Mammary epithelial cell (primary cell): ENCODE data around the gene ZNF846.

Experiments
- CTCF ChIP-seq, 2 donors: IDR thresholded peaks in 1 of 2; conservative IDR thresholded peaks in 1 of 2; 2 replicates each; pipeline ENCODE4 v1.5.1; 2011 to 2012; ENCODE audit warnings: inconsistent platforms in 2 of 2, low read length in 2 of 2, mild to moderate bottlenecking in 2 of 2, control low read depth in 1 of 2, low read depth in 1 of 2; ENCODE audit not compliant: insufficient read depth in 1 of 2; ENCODE audit errors: extremely low read depth in 1 of 2
- EZH2 ChIP-seq: IDR thresholded peaks from 2 replicates; pipeline ENCODE4 v1.6.1; 2012; ENCODE audit warnings: low read length, inconsistent platforms, borderline replicate concordance

DNA sequence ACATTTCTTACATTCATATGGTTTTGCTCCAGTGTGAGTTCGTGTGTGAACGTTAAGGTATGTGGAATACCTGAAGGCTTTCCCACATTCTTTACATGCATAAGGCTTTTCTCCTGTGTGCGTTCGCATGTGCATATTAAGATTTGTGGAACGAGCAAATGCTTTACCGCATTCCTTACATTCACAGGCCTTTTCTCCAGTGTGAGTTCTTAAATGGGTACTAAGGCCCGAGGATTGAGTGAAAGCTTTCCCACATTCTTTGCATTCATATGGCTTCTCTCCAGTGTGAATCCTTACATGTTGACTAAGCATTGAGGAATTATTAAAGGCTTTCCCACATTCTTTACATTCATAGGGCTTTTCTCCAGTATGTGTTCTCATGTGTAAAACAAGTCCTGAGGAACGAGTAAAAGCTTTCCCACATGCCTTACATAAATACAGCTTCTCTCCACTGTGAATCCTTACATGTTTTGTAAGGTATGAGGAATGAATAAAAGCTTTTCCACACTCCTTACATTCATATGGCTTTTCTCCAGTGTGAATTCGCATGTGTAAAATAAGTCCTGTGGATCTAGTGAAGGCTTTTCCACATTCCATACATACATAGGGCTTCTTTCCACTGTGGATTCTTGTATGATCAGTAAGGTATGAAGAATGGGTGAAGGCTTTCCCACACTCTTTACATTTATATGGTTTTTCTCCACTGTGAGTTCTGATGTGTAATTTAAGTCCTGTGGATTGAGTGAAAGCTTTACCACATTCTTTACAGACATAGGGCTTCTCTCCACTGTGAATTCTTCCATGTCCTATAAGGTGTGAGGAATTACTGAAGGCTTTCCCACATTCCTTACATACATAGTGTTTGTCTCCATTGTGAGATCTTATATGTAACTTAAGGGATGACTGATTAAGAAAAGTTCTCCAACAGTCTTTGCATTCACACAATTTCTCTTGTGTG, 10.7 kb downstream of the ZNF846 start:
- TF ChIP-seq EZH2 = no peak
- TF ChIP-seq CTCF (conservative IDR thresholded peaks at IDR 0.05 in 1 of 2, IDR thresholded peaks at IDR 0.05 in 1 of 2; ENCODE audit: extremely low read depth in 1 of 2, insufficient read depth in 1 of 2, low read depth in 1 of 2, low read length in 2 of 2) = no peak
